Epithelial cell of esophagus (primary cell): ENCODE data around the gene DRC7.

Experiments
- DNase-seq: peaks from one replicate; pipeline ENCODE4 v3.0.0; 2010; ENCODE audit warnings: low read depth
- H3K4me3 ChIP-seq: 2 replicates; pipeline ENCODE4 v1.5.1; 2011; ENCODE audit warnings: mild to moderate bottlenecking, low read length, control low read depth
- CTCF ChIP-seq: IDR thresholded peaks from 2 replicates; pipeline ENCODE4 v1.5.1; 2011; ENCODE audit warnings: low read depth, mild to moderate bottlenecking, low read length, control low read depth, inconsistent platforms; ENCODE audit not compliant: insufficient read depth; ENCODE audit errors: missing control alignments

DRC7 gene

DNA sequence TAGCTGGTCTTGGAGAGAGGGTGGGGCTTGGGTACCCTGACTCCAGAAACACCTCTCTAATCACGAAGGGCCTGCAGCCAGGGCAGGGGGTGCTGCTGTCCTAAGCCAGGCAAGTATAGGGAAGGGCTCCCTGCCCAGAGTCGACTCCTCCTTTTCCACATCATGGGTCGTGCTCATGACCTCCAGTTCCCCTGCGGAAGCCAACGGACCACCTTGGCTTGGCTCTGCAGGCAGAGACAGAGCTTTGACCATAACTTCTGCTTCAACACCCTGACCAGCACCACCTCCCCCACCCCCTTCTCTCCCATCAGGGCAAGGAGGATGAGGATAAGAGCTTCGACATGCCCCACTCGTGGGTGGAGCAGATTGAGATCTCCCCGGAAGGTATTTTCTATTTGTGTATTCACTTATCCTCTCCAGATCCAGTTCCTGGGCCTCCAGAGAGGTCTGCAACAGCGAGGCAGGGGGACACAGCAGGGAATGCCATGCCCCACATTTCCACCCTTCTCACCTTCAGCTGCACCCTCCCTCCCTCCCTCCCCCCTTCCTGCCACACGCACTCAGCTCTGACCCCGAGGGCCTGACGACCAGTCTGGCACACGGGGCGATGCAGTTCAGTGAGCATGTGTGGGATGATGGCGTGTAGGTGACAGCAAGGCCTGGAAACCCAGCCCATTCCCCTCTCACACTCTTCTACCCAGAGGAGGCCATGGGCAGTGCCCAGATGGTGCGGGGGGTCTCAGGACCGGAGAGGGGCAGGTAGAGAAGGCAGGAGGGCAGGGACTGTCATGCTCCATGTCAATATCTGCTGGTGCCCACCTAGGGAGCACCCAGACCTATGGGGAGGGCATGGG, 27.0 kb downstream of the DRC7 start:
- no peak overlapping the region for H3K4me3 ChIP-seq
- DNase-seq = no peak
- no peak for TF ChIP-seq CTCF

DNA sequence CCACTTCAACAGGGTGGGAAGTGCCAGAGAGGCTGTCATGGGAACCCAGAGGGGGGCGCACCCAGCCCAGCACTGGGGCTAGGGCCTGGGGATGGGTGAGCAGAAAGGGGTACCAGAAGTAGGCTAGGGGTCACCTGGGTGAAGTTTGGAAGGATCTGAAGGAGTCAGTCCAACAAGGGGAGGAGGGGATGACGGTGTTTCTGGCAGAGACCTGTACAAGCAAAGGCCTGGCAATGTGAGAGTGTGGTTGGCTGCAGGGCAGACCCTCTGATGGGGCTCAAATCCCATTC, 27.5 kb downstream of the DRC7 start:
- TF ChIP-seq CTCF = no peak
- no peak for DNase-seq
- no peak overlapping the region for H3K4me3 ChIP-seq

GRCh38 chr16:57722651-57723050, 28.0 kb downstream of the DRC7 start:
- no peak for TF ChIP-seq CTCF
- no peak for DNase-seq
- no peak overlapping the region for H3K4me3 ChIP-seq

DNA sequence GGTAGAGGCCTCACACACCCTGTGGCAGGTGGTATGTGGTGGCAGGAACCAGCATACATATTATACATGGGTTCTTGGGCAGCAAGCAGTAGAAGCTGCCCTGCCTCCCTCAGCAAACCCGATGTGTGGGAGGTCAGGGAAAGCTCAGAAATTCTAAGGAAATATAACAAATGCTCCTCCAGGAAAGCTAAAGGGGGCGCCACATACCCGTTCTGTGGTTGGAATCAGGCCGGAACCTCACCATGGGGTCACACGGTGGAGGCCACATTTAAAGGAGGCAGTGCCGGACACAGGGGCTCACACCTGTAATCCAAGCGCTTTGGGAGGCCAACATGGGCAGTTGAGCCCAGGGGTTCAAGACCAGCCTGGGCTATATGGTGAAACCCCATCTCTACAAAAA, 28.6 kb downstream of the DRC7 start:
- no peak overlapping the region for H3K4me3 ChIP-seq
- DNase-seq = no peak
- TF ChIP-seq CTCF = no peak

GRCh38 chr16:57724531-57724930, 29.9 kb downstream of the DRC7 start:
- H3K4me3 ChIP-seq = no peak overlapping the region
- no peak for DNase-seq
- no peak for TF ChIP-seq CTCF

DNA sequence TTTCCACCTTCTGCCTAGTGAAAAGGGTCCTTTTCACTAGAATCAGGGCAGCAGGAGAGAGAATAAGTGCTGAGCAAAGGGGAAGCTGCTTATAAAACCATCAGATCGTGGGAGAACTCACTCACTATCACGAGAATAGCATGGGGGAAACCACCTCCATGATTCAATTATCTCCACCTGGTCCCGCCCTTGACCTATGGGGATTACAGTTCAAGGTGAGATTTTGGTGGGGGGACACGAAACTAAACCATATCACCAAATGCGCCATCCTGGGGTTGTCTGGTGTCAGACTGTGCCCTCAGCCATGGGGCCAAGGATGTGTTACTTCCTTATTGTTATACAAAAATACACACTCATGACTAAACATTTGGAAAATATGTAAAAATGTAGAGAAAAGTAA, 30.5 kb downstream of the DRC7 start:
- H3K4me3 ChIP-seq = no peak overlapping the region
- TF ChIP-seq CTCF = no peak
- DNase-seq = no peak

- no peak for DNase-seq
- no peak for TF ChIP-seq CTCF
- H3K4me3 ChIP-seq = no peak overlapping the region
Measured at GRCh38 chr16:57725554-57725953, 30.9 kb downstream of the DRC7 start.
